Esophagus muscularis mucosa (tissue), 4 donors: ENCODE results near the gene B3GAT2. TPM values are rescaled to one million over a fixed set of nuclear protein-coding genes. Genes with fewer than 3 reads are reported as not detected.

Experiments used
- DNase-seq: peaks from one replicate; pipeline ENCODE4 v3.0.0-alpha.2; 2017; ENCODE audit errors: extremely low spot score
- H3K27ac ChIP-seq, 4 donors: fragments of 200-600 bp; sonication (generic); replicated peaks in 1 of 4; 1 replicate in 3 of 4; 2 replicates in 1 of 4; pipeline ENCODE4 v1.5.1; 2016 to 2019; ENCODE audit warnings: mild to moderate bottlenecking in 1 of 4
- H3K27me3 ChIP-seq, 4 donors: fragments of 200-600 bp; sonication (generic); one replicate each; pipeline versions ENCODE4 v1.5.1 to v1.6.0; 2016 to 2019
- H3K36me3 ChIP-seq, 4 donors: fragments of 200-600 bp; sonication (generic); one replicate each; pipeline ENCODE4 v1.5.1; 2016 to 2019
- H3K4me1 ChIP-seq, 4 donors: fragments of 200-600 bp; sonication (generic); one replicate each; pipeline ENCODE4 v1.5.1; 2016 to 2019
- H3K4me3 ChIP-seq, 4 donors: fragments of 200-600 bp; sonication (generic); 1 replicate in 2 of 4; 2 replicates in 2 of 4; pipeline ENCODE4 v1.5.1; 2016 to 2019; ENCODE audit warnings: mild to moderate bottlenecking in 4 of 4, moderate library complexity in 1 of 4
- H3K9me3 ChIP-seq, 4 donors: fragments of 200-600 bp; sonication (generic); 1 replicate in 3 of 4; 2 replicates in 1 of 4; pipeline ENCODE4 v1.5.1; 2016 to 2019
- CTCF ChIP-seq, 3 experiments: fragments of 200-600 bp in 2 of 3; fragments of 450-650 bp in 1 of 3; sonication (generic) in 2 of 3; IDR thresholded peaks; one replicate each; pipeline ENCODE4 v1.5.1; 2017 to 2019; ENCODE audit warnings: antibody characterized with exemption in 3 of 3, mild to moderate bottlenecking in 2 of 3, moderate library complexity in 1 of 3
- EP300 ChIP-seq: sonication (generic); formaldehyde crosslinking; IDR thresholded peaks from one replicate; pipeline ENCODE4 v1.6.1; 2017; ENCODE audit warnings: antibody characterized with exemption
- POLR2A ChIP-seq: fragments of 450-650 bp; IDR thresholded peaks from one replicate; pipeline ENCODE4 v1.6.1; 2017; ENCODE audit warnings: antibody characterized with exemption, moderate library complexity, mild to moderate bottlenecking, low read depth
- POLR2AphosphoS5 ChIP-seq, 2 donors: sonication (generic); formaldehyde crosslinking; IDR thresholded peaks; one replicate each; pipeline ENCODE4 v1.6.1; 2017; ENCODE audit warnings: antibody characterized with exemption in 2 of 2
- WGBS: methylation state at CpG from one replicate; pipeline ENCODE4 v1.1.5; 2018; 5-methylcytosine and 5-hydroxymethylcytosine counted together
- intact Hi-C: fragments of 100-400 bp; cut with DNase I; formaldehyde crosslinking; loops from one replicate; pipeline ENCODE4 v1.15.1; 2023
- total RNA-seq, 4 donors: library from RNA; depleted of rRNA; stranded (reverse); fragments of >200 nt; gene quantifications; one replicate each; pipeline versions ENCODE4 v1.1.0 to v1.2.1, GENCODE V29; 2016

B3GAT2 gene
- total RNA-seq, 4 donors from 2014 or later, result under 0.01 to 0.13 (median 0.11) TPM; not detected in 1

- intact Hi-C loops, result no loop called here
- Histone ChIP-seq H3K36me3 (peaks cover 0 to 1% (median 0%) of the 10 kb centered on the region in 4 donors), H3K27ac (no peak overlapping the region), H3K4me3 (no peak overlapping the region), H3K27me3 (no peaks in the 10 kb centered on the region), H3K9me3 (no peaks in the 10 kb centered on the region), H3K4me1 (peaks cover 0 to 3% (median 0%) of the 10 kb centered on the region in 4 donors)
- no peak for TF ChIP-seq POLR2AphosphoS5 (IDR thresholded peaks at IDR 0.05)
- no peak for TF ChIP-seq CTCF (IDR thresholded peaks at IDR 0.05)
- TF ChIP-seq EP300, result no peak
- TF ChIP-seq POLR2A, result no peak
- DNase-seq, result no peak
- WGBS, result 94% methylated on average over 4 of the region's 4 CpGs
These were observed 109.5 kb downstream of the B3GAT2 start for GRCh38 chr6:70847106-70848084.

- no peak overlapping the region for H3K4me3 ChIP-seq
- WGBS, result 96% methylated on average over 8 of the region's 8 CpGs
These were observed 110.5 kb downstream of the B3GAT2 start for GRCh38 chr6:70846207-70846835.

GRCh38 chr6:70844301-70844700 is 112.6 kb downstream of the B3GAT2 start:
- H3K9me3 ChIP-seq, result no peaks in the 10 kb centered on the region
- no peaks in the 10 kb centered on the region for H3K36me3 ChIP-seq
- H3K27me3 ChIP-seq, result no peaks in the 10 kb centered on the region
- intact Hi-C loops, result no loop called here
- H3K4me3 ChIP-seq, result no peak overlapping the region
- no peak for DNase-seq
- TF ChIP-seq CTCF (IDR thresholded peaks at IDR 0.05) (no peak), EP300 (no peak), POLR2AphosphoS5 (IDR thresholded peaks at IDR 0.05) (no peak), POLR2A (no peak)
- H3K4me1 ChIP-seq, result peaks cover 0 to 3% (median 0%) of the 10 kb centered on the region in 4 donors
- 95% methylated on average over 1 of the region's 1 CpG for WGBS
- no peak overlapping the region for H3K27ac ChIP-seq

More at GRCh38 chr6:70846207-70846835, 110.5 kb downstream of the B3GAT2 start:
- Histone ChIP-seq H3K4me1 (peaks cover 0 to 3% (median 0%) of the 10 kb centered on the region in 4 donors), H3K36me3 (no peaks in the 10 kb centered on the region), H3K27ac (no peak overlapping the region), H3K9me3 (no peaks in the 10 kb centered on the region), H3K27me3 (no peaks in the 10 kb centered on the region)
- TF ChIP-seq EP300 (no peak), POLR2AphosphoS5 (IDR thresholded peaks at IDR 0.05) (no peak), CTCF (IDR thresholded peaks at IDR 0.05) (no peak), POLR2A (no peak)
- no peak for DNase-seq
- intact Hi-C loops, result no loop called here

GRCh38 chr6:70843328-70843918 is 113.4 kb downstream of the B3GAT2 start:
- H3K4me3 ChIP-seq, result no peak overlapping the region
- no peak for DNase-seq
- no peaks in the 10 kb centered on the region for H3K9me3 ChIP-seq
- no peak overlapping the region for H3K27ac ChIP-seq
- no peaks in the 10 kb centered on the region for H3K36me3 ChIP-seq
- intact Hi-C loops, result no loop called here
- no peaks in the 10 kb centered on the region for H3K27me3 ChIP-seq
- peaks cover 0 to 3% (median 0%) of the 10 kb centered on the region in 4 donors for H3K4me1 ChIP-seq
- TF ChIP-seq EP300, result no peak
- TF ChIP-seq POLR2A, result no peak
- no peak for TF ChIP-seq CTCF (IDR thresholded peaks at IDR 0.05)
- no peak for TF ChIP-seq POLR2AphosphoS5 (IDR thresholded peaks at IDR 0.05)
- WGBS, result 92% methylated on average over 4 of the region's 4 CpGs
